ENCODE results near the gene RFWD3.

- TF ChIP-seq CTCF (IDR thresholded peaks at IDR 0.05) (no peak), POLR2A (IDR thresholded peaks at IDR 0.05) (no peak)
Measured at GRCh38 chr16:74680681-74681080, 14.0 kb upstream of the RFWD3 start.
